SU-DHL-6 (cell line): ENCODE measurements around the gene PDAP1.

ENCODE experiments used
- H2AFZ ChIP-seq: fragments of 200-600 bp; sonication (generic); 2 replicates; pipeline ENCODE4 v1.6.1; 2014; ENCODE audit warnings: low read depth, mild to moderate bottlenecking, moderate library complexity, mixed read lengths, antibody characterized with exemption, low read length; ENCODE audit not compliant: severe bottlenecking
- H3F3A ChIP-seq: fragments of 200-600 bp; shearing (Covaris generic); 2 replicates; pipeline ENCODE4 v1.6.0; 2016; ENCODE audit warnings: antibody characterized with exemption, mild to moderate bottlenecking; ENCODE audit not compliant: insufficient read depth
- H3K27ac ChIP-seq: fragments of 200-600 bp; sonication (generic); 2 replicates; pipeline ENCODE4 v1.5.1; 2016; ENCODE audit warnings: low read depth, mild to moderate bottlenecking, low read length, moderate library complexity, mixed read lengths
- H3K27me3 ChIP-seq: fragments of 200-600 bp; sonication (generic), shearing (Covaris generic); 2 replicates; pipeline ENCODE4 v1.6.0; 2014; ENCODE audit warnings: mild to moderate bottlenecking, low read length
- H3K36me3 ChIP-seq: fragments of 200-600 bp; sonication (generic); 2 replicates; pipeline ENCODE4 v1.6.1; 2014; ENCODE audit warnings: mild to moderate bottlenecking, low read length, mixed read lengths
- H3K4me2 ChIP-seq: fragments of 300-600, 200-600 bp; shearing (Covaris generic), sonication (generic); 2 replicates; pipeline ENCODE4 v1.6.0; 2014; ENCODE audit warnings: low read length, low read depth, mild to moderate bottlenecking; ENCODE audit not compliant: poor library complexity, severe bottlenecking
- H3K4me3 ChIP-seq: fragments of 200-600 bp; sonication (generic); 2 replicates; pipeline ENCODE4 v1.5.1; 2014; ENCODE audit warnings: antibody characterized with exemption, low read length, mild to moderate bottlenecking, mixed read lengths; ENCODE audit not compliant: insufficient read depth, poor library complexity, severe bottlenecking
- H3K79me2 ChIP-seq: fragments of 200-600 bp; sonication (generic); 2 replicates; pipeline ENCODE4 v1.6.1; 2014; ENCODE audit warnings: mild to moderate bottlenecking, low read length, moderate library complexity; ENCODE audit not compliant: insufficient read depth
- H3K9ac ChIP-seq: fragments of 200-600 bp; sonication (generic); 2 replicates; pipeline ENCODE4 v1.7.0; 2014; ENCODE audit warnings: mild to moderate bottlenecking, low read length
- H3K9me2 ChIP-seq: fragments of 200-600 bp; sonication (generic); replicated peaks from 2 replicates; pipeline ENCODE4 v1.6.1; 2014; ENCODE audit warnings: low read length; ENCODE audit not compliant: insufficient read depth
- H3K9me3 ChIP-seq: fragments of 200-600 bp; sonication (generic); 2 replicates; pipeline ENCODE4 v1.6.1; 2014; ENCODE audit warnings: low read length, mixed read lengths; ENCODE audit not compliant: insufficient read depth
- H4K20me1 ChIP-seq: fragments of 200-600 bp; sonication (generic); 2 replicates; pipeline ENCODE4 v1.6.1; 2014; ENCODE audit warnings: low read depth, mild to moderate bottlenecking, antibody characterized with exemption, low read length, moderate library complexity, mixed read lengths
- EZH2phosphoT487 ChIP-seq: fragments of 200-600 bp; sonication (generic), shearing (Covaris generic); conservative IDR thresholded peaks from 2 replicates; pipeline ENCODE4 v1.6.1; 2018; ENCODE audit warnings: mild to moderate bottlenecking, antibody characterized with exemption, low read length, moderate library complexity, mixed read lengths
- TF ChIP-seq, protein P1 (sequence below): fragments of 200-600 bp; sonication (generic); IDR thresholded peaks from one replicate; pipeline ENCODE4 v1.5.1; 2017; ENCODE audit warnings: antibody characterized with exemption, mild to moderate bottlenecking, low read length, moderate library complexity; ENCODE audit not compliant: insufficient read depth, poor library complexity, severe bottlenecking

The PDAP1 gene

DNA sequence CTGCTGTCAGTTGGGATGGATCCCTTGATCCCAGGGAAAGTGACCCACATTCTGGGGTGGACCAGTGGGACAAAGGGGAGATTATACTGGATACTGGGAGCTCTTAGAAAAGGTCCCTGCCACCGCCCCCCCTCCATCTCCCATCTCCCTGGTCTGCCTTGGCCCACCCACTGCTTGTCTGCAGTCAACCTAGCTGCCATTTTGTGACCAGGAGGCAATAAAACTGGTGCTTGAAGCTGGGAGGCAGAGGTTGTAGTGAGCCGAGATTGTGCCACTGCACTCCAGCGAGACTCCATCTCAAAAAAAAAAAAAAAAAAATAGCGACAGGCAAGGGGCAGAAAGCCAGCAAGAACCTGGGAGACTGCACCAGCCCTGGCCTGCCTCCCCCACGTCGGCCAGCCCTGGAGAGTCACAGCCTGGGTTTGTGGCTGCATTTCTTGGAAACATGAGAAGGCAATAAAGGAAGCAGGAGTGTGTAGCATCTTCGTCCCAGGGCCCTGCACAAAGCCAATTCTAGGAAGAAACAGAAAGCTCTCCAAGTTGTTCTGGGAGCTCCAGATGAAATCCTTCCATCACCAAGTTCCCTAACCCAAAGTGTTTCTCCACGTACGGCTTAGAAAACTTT, 38.5 kb downstream of the PDAP1 start:
- no peaks in the 10 kb centered on the region for H3K9me3 ChIP-seq
- no peak overlapping the region for H2AFZ ChIP-seq
- H3K36me3 ChIP-seq: peaks cover 6% of the 10 kb centered on the region; the same call in 1 of the 2 replicates
- no peaks in the 10 kb centered on the region for H3K27me3 ChIP-seq
- H3F3A ChIP-seq: no peaks in the 10 kb centered on the region; the same call in none of the 2 replicates
- H3K9me2 ChIP-seq: no peaks in the 10 kb centered on the region
- H3K4me3 ChIP-seq: no peak overlapping the region
- H3K9ac ChIP-seq: no peak overlapping the region
- no peaks in the 10 kb centered on the region for H4K20me1 ChIP-seq
- H3K27ac ChIP-seq: no peak overlapping the region
- H3K79me2 ChIP-seq: peaks cover 3% of the 10 kb centered on the region
- TF ChIP-seq, protein P1, sequence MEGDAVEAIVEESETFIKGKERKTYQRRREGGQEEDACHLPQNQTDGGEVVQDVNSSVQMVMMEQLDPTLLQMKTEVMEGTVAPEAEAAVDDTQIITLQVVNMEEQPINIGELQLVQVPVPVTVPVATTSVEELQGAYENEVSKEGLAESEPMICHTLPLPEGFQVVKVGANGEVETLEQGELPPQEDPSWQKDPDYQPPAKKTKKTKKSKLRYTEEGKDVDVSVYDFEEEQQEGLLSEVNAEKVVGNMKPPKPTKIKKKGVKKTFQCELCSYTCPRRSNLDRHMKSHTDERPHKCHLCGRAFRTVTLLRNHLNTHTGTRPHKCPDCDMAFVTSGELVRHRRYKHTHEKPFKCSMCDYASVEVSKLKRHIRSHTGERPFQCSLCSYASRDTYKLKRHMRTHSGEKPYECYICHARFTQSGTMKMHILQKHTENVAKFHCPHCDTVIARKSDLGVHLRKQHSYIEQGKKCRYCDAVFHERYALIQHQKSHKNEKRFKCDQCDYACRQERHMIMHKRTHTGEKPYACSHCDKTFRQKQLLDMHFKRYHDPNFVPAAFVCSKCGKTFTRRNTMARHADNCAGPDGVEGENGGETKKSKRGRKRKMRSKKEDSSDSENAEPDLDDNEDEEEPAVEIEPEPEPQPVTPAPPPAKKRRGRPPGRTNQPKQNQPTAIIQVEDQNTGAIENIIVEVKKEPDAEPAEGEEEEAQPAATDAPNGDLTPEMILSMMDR: no peak
- TF ChIP-seq EZH2phosphoT487: no peak
- no peak overlapping the region for H3K4me2 ChIP-seq

DNA sequence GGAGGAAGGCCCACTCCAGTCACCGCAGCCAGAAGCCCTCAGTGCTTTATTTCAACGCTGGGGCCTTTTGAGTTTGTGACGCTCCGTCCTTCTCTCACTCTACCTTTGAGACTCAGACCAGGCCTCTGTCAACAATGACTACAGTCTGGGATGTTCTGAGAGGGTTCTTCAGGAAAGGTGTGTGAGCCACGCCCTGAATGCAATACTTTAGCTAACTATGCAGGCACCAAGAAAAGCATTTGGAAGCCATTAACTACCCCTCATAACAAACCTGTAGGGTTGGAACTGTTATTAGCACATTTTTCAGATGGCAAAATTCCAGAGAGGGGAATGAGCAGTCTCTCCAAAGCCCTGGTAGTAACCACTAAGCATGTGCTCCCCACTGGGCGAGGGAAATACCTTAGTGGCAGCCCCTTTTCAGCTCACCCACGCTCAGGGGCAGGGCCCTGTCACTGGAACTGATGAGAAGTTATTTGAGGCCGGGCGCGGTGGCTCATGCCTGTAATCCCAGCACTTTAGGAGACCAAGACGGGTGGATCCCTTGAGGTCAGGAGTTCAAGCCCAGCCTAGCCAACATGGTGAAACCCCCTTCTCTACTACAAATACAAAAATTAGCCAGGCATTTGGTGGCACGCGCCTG, 39.5 kb downstream of the PDAP1 start:
- Histone ChIP-seq H3K9ac (no peak overlapping the region), H3K27ac (no peak overlapping the region), H3K4me2 (no peak overlapping the region), H3K9me2 (no peaks in the 10 kb centered on the region), H3F3A (no peaks in the 10 kb centered on the region; the same call in none of the 2 replicates), H3K27me3 (no peaks in the 10 kb centered on the region), H4K20me1 (no peaks in the 10 kb centered on the region), H3K79me2 (no peaks in the 10 kb centered on the region), H2AFZ (no peak overlapping the region), H3K4me3 (no peak overlapping the region), H3K9me3 (no peaks in the 10 kb centered on the region), H3K36me3 (peaks cover 10% of the 10 kb centered on the region; the same call in 1 of the 2 replicates)
- TF ChIP-seq, protein P1: no peak
- TF ChIP-seq EZH2phosphoT487: no peak

DNA sequence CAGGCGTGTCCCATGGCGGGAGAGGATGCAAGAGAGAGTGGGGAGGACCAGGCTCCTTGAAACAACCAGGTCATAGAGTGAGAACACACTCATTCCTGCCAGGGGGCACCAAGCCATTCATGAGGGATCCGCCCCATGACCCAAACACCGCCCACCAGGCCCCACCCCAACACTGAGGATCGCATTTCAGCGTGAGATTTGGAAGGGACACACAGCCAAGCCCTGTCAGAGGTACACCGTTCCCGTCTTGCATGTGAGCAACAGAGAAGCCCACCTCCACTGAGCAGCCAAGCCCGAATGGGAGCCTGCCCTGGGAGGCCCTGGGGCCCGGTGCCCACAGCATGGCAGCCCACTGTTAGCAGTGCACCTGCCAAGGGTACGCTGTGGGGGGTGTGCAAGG, 41.8 kb downstream of the PDAP1 start:
- Histone ChIP-seq H3K9me3 (no peaks in the 10 kb centered on the region), H3K36me3 (peaks cover 22% of the 10 kb centered on the region; the same call in 1 of the 2 replicates), H2AFZ (no peak overlapping the region), H4K20me1 (no peaks in the 10 kb centered on the region), H3K27ac (no peak overlapping the region), H3K79me2 (no peaks in the 10 kb centered on the region), H3K27me3 (no peaks in the 10 kb centered on the region), H3K4me2 (no peak overlapping the region), H3K9ac (no peak overlapping the region), H3K9me2 (no peaks in the 10 kb centered on the region), H3F3A (no peaks in the 10 kb centered on the region; the same call in none of the 2 replicates), H3K4me3 (no peak overlapping the region)
- TF ChIP-seq, protein P1: no peak
- no peak for TF ChIP-seq EZH2phosphoT487
